GM23338 (cell line): ENCODE data around the gene UBE2H. TPM values are rescaled to one million over a fixed set of nuclear protein-coding genes. Genes with fewer than 3 reads are reported as not detected.

Source experiments
- ATAC-seq: fragments of 200-7000 bp; cut with Tn5 transposase; 3 replicates; pipeline ENCODE4 v1.9.1; 2020
- DNase-seq: peaks from one replicate; pipeline ENCODE4 v3.0.0-alpha.2; 2015; ENCODE audit warnings: low spot score
- H2AFZ ChIP-seq: fragments of 200-600 bp; sonication (generic); 2 replicates; pipeline ENCODE4 v1.8.0; 2016; ENCODE audit warnings: antibody characterized with exemption, mild to moderate bottlenecking, moderate library complexity
- H3F3A ChIP-seq: fragments of 200-600 bp; sonication (generic); replicated peaks from 2 replicates; pipeline ENCODE4 v1.8.0; 2017; ENCODE audit warnings: antibody characterized with exemption, mixed run types, low read depth
- H3K27ac ChIP-seq: fragments of 200-600 bp; sonication (generic); 2 replicates; pipeline ENCODE4 v1.6.1; 2016; ENCODE audit warnings: low read depth
- H3K27me3 ChIP-seq: fragments of 200-600 bp; sonication (generic); 2 replicates; pipeline ENCODE4 v1.8.0; 2016; ENCODE audit warnings: mild to moderate bottlenecking, mixed run types, moderate library complexity; ENCODE audit not compliant: insufficient read depth
- H3K36me3 ChIP-seq: fragments of 200-600 bp; sonication (generic); 2 replicates; pipeline ENCODE4 v1.8.0; 2016; ENCODE audit warnings: mild to moderate bottlenecking; ENCODE audit not compliant: insufficient read depth
- H3K4me1 ChIP-seq: fragments of 200-600 bp; sonication (generic); 2 replicates; pipeline ENCODE4 v1.8.0; 2016; ENCODE audit warnings: mild to moderate bottlenecking, moderate library complexity; ENCODE audit not compliant: insufficient read depth
- H3K4me2 ChIP-seq: fragments of 200-600 bp; sonication (generic); 2 replicates; pipeline ENCODE4 v1.7.1; 2017; ENCODE audit warnings: mixed run types
- H3K4me3 ChIP-seq: fragments of 200-600 bp; sonication (generic); 2 replicates; pipeline ENCODE4 v1.6.1; 2016; ENCODE audit warnings: mixed run types
- H3K79me2 ChIP-seq: fragments of 200-600 bp; sonication (generic); replicated peaks from 2 replicates; pipeline ENCODE4 v1.8.0; 2017; ENCODE audit warnings: mild to moderate bottlenecking; ENCODE audit not compliant: insufficient read depth
- H3K9me2 ChIP-seq: fragments of 200-600 bp; sonication (generic); 2 replicates; pipeline ENCODE4 v1.8.0; 2017; ENCODE audit not compliant: insufficient read depth
- H4K20me1 ChIP-seq: fragments of 200-600 bp; sonication (generic); replicated peaks from 2 replicates; pipeline ENCODE4 v1.8.0; 2017; ENCODE audit warnings: mild to moderate bottlenecking; ENCODE audit not compliant: insufficient read depth
- H3K27ac Mint-ChIP-seq: 2 replicates; pipeline ENCODE4 v1.8.0; 2020; ENCODE audit warnings: inconsistent platforms, mild to moderate bottlenecking, moderate library complexity, mixed read lengths
- H3K27me3 Mint-ChIP-seq: 3 replicates; pipeline ENCODE4 v1.8.0; 2022; ENCODE audit warnings: low read depth, mild to moderate bottlenecking, moderate library complexity, mixed read lengths, inconsistent platforms; ENCODE audit not compliant: insufficient read depth, poor library complexity
- H3K36me3 Mint-ChIP-seq: 3 replicates; pipeline ENCODE4 v1.8.0; 2021; ENCODE audit warnings: low read depth, mild to moderate bottlenecking, inconsistent platforms, moderate library complexity, mixed read lengths
- H3K4me1 Mint-ChIP-seq: 3 replicates; pipeline ENCODE4 v1.8.0; 2020; ENCODE audit warnings: mild to moderate bottlenecking, inconsistent platforms, mixed read lengths
- H3K4me3 Mint-ChIP-seq: 3 replicates; pipeline ENCODE4 v1.8.0; 2021; ENCODE audit warnings: moderate library complexity, mild to moderate bottlenecking, inconsistent platforms, mixed read lengths
- H3K9me3 Mint-ChIP-seq: 3 replicates; pipeline ENCODE4 v1.8.0; 2020; ENCODE audit warnings: moderate library complexity, mild to moderate bottlenecking, inconsistent platforms, mixed read lengths
- CTCF ChIP-seq, 2 experiments: fragments of 200-600 bp in 1 of 2; sonication (generic) in 1 of 2; conservative IDR thresholded peaks; 2 replicates each; pipeline versions ENCODE4 v1.5.1 to v1.6.1; 2016 to 2017; ENCODE audit warnings: antibody characterized with exemption in 2 of 2, low read depth in 2 of 2, mild to moderate bottlenecking in 2 of 2, moderate library complexity in 1 of 2
- JUNB ChIP-seq: IDR thresholded peaks from one replicate; pipeline ENCODE4 v1.6.1; 2016; ENCODE audit warnings: antibody characterized with exemption; ENCODE audit not compliant: unreplicated experiment
- NANOG ChIP-seq: IDR thresholded peaks from 2 replicates; pipeline ENCODE4 v1.6.1; 2016; ENCODE audit warnings: antibody characterized with exemption, borderline replicate concordance
- REST ChIP-seq: IDR thresholded peaks from one replicate; pipeline ENCODE4 v1.6.1; 2018; ENCODE audit warnings: antibody characterized with exemption; ENCODE audit not compliant: unreplicated experiment
- ZNF114 ChIP-seq: fragments of 250-450 bp; sonication (Bioruptor Pico); IDR thresholded peaks from 2 replicates; pipeline ENCODE4 v1.5.0; 2020; ENCODE audit warnings: mild to moderate bottlenecking, moderate library complexity
- ZNF331 ChIP-seq: fragments of 250-450 bp; sonication (Bioruptor Pico); IDR thresholded peaks from 2 replicates; pipeline ENCODE4 v1.5.0; 2020; ENCODE audit warnings: low read depth, mild to moderate bottlenecking, moderate library complexity
- ZNF462 ChIP-seq: fragments of 250-450 bp; sonication (Bioruptor Pico); IDR thresholded peaks from 2 replicates; pipeline ENCODE4 v1.5.0; 2020; ENCODE audit warnings: mild to moderate bottlenecking, moderate library complexity
- polyA plus RNA-seq: library from polyadenylated mRNA; unstranded; fragments of >200 nt; fragmentation: Nextera tagmentation; extraction: Ambion mirVana; gene quantifications from 2 replicates; pipeline ENCODE4 v1.2.1, GENCODE V29; 2016
- total RNA-seq: library from RNA; depleted of rRNA; stranded (reverse); fragments of >200 nt; shearing (Covaris generic); gene quantifications from 2 replicates; pipeline ENCODE4 v1.2.3, GENCODE V29; 2014

Gene UBE2H
- total and polyA plus RNA-seq, 2 experiments from 2014 or later: 40.8 to 86.5 TPM

GRCh38 chr7:129997285-129997684 is 44.5 kb upstream of the UBE2H start (continued):
- TF ChIP-seq ZNF462 (no peak), JUNB (no peak), NANOG (no peak)

- H3F3A ChIP-seq: 0 out of 2 replicates have a peak, but pooled peaks cover 4% of the 10 kb centered on the region
- no peak for DNase-seq
- Mint-ChIP-seq H3K4me3 (no peak overlapping the region), H3K9me3 (no peaks in the 10 kb centered on the region), H3K27ac (no peak overlapping the region), H3K27me3 (peaks cover 5% of the 10 kb centered on the region), H3K36me3 (no peaks in the 10 kb centered on the region), H3K4me1 (no peaks in the 10 kb centered on the region)
- no peaks in the 10 kb centered on the region for H4K20me1 ChIP-seq
- no peak overlapping the region for H3K4me3 ChIP-seq
- H3K4me1 ChIP-seq: no peaks in the 10 kb centered on the region
- H2AFZ ChIP-seq: no peak overlapping the region
- no peak overlapping the region for H3K4me2 ChIP-seq
- no peaks in the 10 kb centered on the region for H3K27me3 ChIP-seq
- no peaks in the 10 kb centered on the region for H3K36me3 ChIP-seq
- ATAC-seq: no peak
- H3K27ac ChIP-seq: no peak overlapping the region
- H3K79me2 ChIP-seq: no peaks in the 10 kb centered on the region
- no peaks in the 10 kb centered on the region for H3K9me2 ChIP-seq
- TF ChIP-seq JUNB (no peak), REST (no peak), ZNF114 (CRISPR knock-in tag) (no peak), CTCF (conservative IDR thresholded peaks at IDR 0.05; ENCODE audit: low read depth in 2 of 2) (no peak), ZNF331 (no peak)
Observed at GRCh38 chr7:129993275-129993674, 40.5 kb upstream of the UBE2H start.
